Astrocyte of the cerebellum (primary cell): ENCODE data around the gene EPB41L1.

Experiments
- DNase-seq: peaks from one replicate; pipeline ENCODE4 v3.0.0-alpha.2; 2011; ENCODE audit warnings: low read depth
- H3K4me3 ChIP-seq: 2 replicates; pipeline ENCODE4 v1.5.1; 2011; ENCODE audit warnings: mild to moderate bottlenecking, low read depth, low read length, moderate library complexity
- CTCF ChIP-seq: IDR thresholded peaks from 2 replicates; pipeline ENCODE4 v1.5.1; 2012; ENCODE audit warnings: low read length, low read depth, moderate library complexity, mild to moderate bottlenecking; ENCODE audit errors: missing control alignments
- in situ Hi-C: cut with HindIII; loops from 2 replicates; pipeline ENCODE4 v1.10.0; 2017; ENCODE audit warnings: low sequenced_read_pairs

Gene EPB41L1

GRCh38 chr20:36196676-36197075 is 42.1 kb downstream of the EPB41L1 start:
- H3K4me3 ChIP-seq, result no peak overlapping the region
- no peak for TF ChIP-seq CTCF
- in situ Hi-C loops, result no loop called here
- no peak for DNase-seq

GRCh38 chr20:36197271-36197670 is 42.7 kb downstream of the EPB41L1 start:
- no peak for DNase-seq
- H3K4me3 ChIP-seq, result no peak overlapping the region
- in situ Hi-C loops, result no loop called here
- TF ChIP-seq CTCF, result no peak

- DNase-seq, result peak; percentile 50
- in situ Hi-C loops, result no loop called here
- no peak overlapping the region for H3K4me3 ChIP-seq
- peak; percentile 98 for TF ChIP-seq CTCF
Observed at GRCh38 chr20:36199345-36200257, 45.1 kb downstream of the EPB41L1 start.

GRCh38 chr20:36200451-36200850 is 45.9 kb downstream of the EPB41L1 start:
- no peak for TF ChIP-seq CTCF
- no peak overlapping the region for H3K4me3 ChIP-seq
- in situ Hi-C loops, result no loop called here
- DNase-seq, result no peak

- TF ChIP-seq CTCF, result no peak
- no peak for DNase-seq
- H3K4me3 ChIP-seq, result no peak overlapping the region
- in situ Hi-C loops, result no loop called here
Observed at GRCh38 chr20:36201198-36201597, 46.7 kb downstream of the EPB41L1 start.

- in situ Hi-C loops, result no loop called here
- DNase-seq, result no peak
- peak; percentile 99 for TF ChIP-seq CTCF
- no peak overlapping the region for H3K4me3 ChIP-seq
Observed at GRCh38 chr20:36202891-36203338, 48.4 kb downstream of the EPB41L1 start.
